Aorta (tissue), 5 donors: ENCODE results near the gene STK10. TPM values are rescaled to one million over a fixed set of nuclear protein-coding genes. Genes with fewer than 3 reads are reported as not detected.

Experiments used
- ATAC-seq: fragments of 200-7000 bp; cut with Tn5 transposase; one replicate; pipeline ENCODE4 v1.9.1; 2022; ENCODE audit warnings: moderate library complexity; ENCODE audit not compliant: low FRiP score
- DNase-seq, 2 donors: peaks; one replicate each; pipeline ENCODE4 v3.0.0-alpha.2; 2020
- H3K27ac ChIP-seq, 2 donors: one replicate each; pipeline ENCODE4 v1.5.1; 2013; ENCODE audit warnings: low read length in 2 of 2, mild to moderate bottlenecking in 2 of 2, moderate library complexity in 2 of 2, control low read depth in 1 of 2, inconsistent platforms in 1 of 2, low read depth in 1 of 2
- H3K27me3 ChIP-seq, 2 donors: one replicate each; pipeline ENCODE4 v1.6.1; 2013; ENCODE audit warnings: control low read depth in 1 of 2, low read length in 1 of 2, mild to moderate bottlenecking in 1 of 2, moderate library complexity in 1 of 2; ENCODE audit not compliant: insufficient read depth in 2 of 2, control insufficient read depth in 1 of 2
- H3K36me3 ChIP-seq, 2 donors: one replicate each; pipeline ENCODE4 v1.6.1; 2013; ENCODE audit warnings: control low read depth in 1 of 2, low read length in 1 of 2, mild to moderate bottlenecking in 1 of 2; ENCODE audit not compliant: insufficient read depth in 2 of 2, control insufficient read depth in 1 of 2
- H3K4me1 ChIP-seq, 2 donors: one replicate each; pipeline ENCODE4 v1.6.1; 2013; ENCODE audit warnings: low read length in 2 of 2, control low read depth in 1 of 2, mild to moderate bottlenecking in 1 of 2, moderate library complexity in 1 of 2; ENCODE audit not compliant: insufficient read depth in 2 of 2, control insufficient read depth in 1 of 2
- H3K4me3 ChIP-seq, 2 donors: one replicate each; pipeline ENCODE4 v1.5.1; 2013; ENCODE audit warnings: low read length in 2 of 2, control low read depth in 1 of 2, mild to moderate bottlenecking in 1 of 2
- H3K9me3 ChIP-seq: one replicate; pipeline ENCODE4 v1.6.1; 2013; ENCODE audit warnings: mild to moderate bottlenecking, low read length; ENCODE audit not compliant: control insufficient read depth
- WGBS, 2 donors: extraction: QIAGEN DNeasy Blood & Tissue Kit; methylation state at CpG; one replicate each; pipeline ENCODE4 v1.1.7; 2013; 5-methylcytosine and 5-hydroxymethylcytosine counted together
- intact Hi-C, 2 donors: fragments of 100-400 bp; cut with DNase I; formaldehyde crosslinking; loops; one replicate each; pipeline versions ENCODE4 v1.14.2 to v1.15.0; 2022
- polyA plus RNA-seq, 2 donors: library from polyadenylated mRNA; stranded (reverse); fragments of 200-250 nt; gene quantifications; one replicate each; pipeline ENCODE4 v1.2.3, GENCODE V29; 2013
- total RNA-seq, 2 donors: library from RNA; stranded (reverse); fragmentation: NEBNext Ultra II Directional; extraction: Animal tissue kit (Norgen Biotek cat#: 25700); gene quantifications; one replicate each; pipeline ENCODE4 v1.2.1, GENCODE V29; 2021
- donor health status: healthy with polysubstance abuse.
- donor health status: Bipolar disorder and iron deficiency.
- donor health status: DM: no; HTN: no; CAD: no.
- donor health status: DM: no; HTN: no; CAD: no.
- donor health status: DM: yes; HTN: yes; CAD: no.

The STK10 gene
- total and polyA plus RNA-seq, 4 donors, result 4.1 to 67.7 (median 18.8) TPM

DNA sequence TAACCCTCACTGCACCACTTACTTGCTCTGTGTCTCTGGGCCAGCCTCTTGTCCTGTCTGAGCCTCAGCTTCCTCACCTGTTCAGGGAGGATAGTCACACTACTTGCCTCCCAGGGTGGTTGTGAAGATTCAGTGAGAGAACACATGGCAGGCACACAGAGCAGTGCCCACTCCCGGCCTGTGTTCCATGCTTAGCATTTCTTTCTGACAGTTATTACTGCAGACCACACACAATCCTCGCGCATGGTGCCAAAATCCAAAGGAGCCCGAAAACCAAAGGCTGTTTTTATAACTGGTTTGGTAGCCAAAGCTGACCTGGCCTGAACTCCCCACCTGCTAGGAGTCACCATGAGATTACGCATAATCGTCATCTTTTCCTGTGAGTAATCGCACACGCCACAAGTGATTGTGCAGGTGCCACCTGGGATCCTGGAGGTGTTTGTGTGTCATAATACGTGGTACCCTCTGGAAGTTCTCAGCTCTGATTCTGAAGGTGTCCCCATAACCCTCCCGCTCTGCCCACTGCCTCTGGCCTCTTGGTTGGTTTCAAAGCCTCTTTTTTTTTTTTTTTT lies 97.0 kb downstream of the STK10 start:
- WGBS, 2 donors, result 89 to 90% methylated on average over 10 of the region's 10 CpGs
- Histone ChIP-seq H3K4me1 (no peaks in the 10 kb centered on the region), H3K36me3 (peaks cover 0 to 2% of the 10 kb centered on the region in 2 donors), H3K4me3 (no peak overlapping the region), H3K27ac (no peak overlapping the region), H3K27me3 (no peaks in the 10 kb centered on the region), H3K9me3 (no peaks in the 10 kb centered on the region)
- DNase-seq, result peak in 1 of 2 donors; percentile 48
- intact Hi-C loops, result no loop called here
- no peak for ATAC-seq

DNA sequence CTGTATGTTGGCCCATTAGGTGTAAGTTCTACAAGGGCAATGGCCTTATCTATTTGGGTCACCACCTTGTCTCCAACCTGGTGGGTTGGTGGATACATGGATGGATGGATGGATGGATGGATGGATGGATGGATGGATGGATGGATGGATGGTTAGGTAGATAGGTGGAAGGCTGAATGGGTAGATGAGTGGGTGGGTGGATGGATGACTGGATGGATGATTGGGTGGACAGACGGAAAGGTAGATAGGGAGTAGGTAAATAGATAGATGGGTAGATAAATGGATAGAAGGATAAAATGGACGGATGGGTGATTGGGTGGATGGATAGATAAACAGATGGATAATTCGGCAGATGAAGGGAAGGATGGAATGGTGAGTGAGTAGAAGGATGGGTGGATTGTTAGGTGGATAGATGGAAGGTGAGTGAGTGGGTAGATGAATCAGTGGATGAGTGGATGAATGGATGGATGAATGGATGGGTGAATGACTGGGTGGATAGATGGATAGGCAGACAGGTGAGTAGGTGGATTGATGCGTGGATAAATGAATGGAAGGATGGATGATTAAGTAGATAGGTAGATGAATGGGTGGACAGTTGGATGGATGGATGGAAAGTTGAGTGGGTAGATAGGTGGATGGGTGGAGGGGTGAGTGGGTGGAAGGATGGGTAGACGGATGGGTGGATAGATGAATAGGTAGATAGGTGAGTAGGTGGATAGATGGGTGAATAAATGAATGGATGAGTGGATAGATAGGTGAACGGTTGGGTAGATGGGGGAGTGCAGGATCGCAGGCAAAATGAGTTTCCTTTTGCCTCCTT lies 98.5 kb downstream of the STK10 start:
- Histone ChIP-seq H3K27ac (no peak overlapping the region), H3K36me3 (peaks cover 0 to 2% of the 10 kb centered on the region in 2 donors), H3K9me3 (no peaks in the 10 kb centered on the region), H3K4me1 (no peaks in the 10 kb centered on the region), H3K4me3 (no peak overlapping the region), H3K27me3 (no peaks in the 10 kb centered on the region)
- WGBS, 2 donors, result 95 to 96% methylated on average over 7 of the region's 7 CpGs
- no peak for ATAC-seq
- intact Hi-C loops, result no loop called here
- DNase-seq, result no peak

GRCh38 chr5:172088801-172089200 lies 99.2 kb downstream of the STK10 start:
- H3K27ac ChIP-seq, result no peak overlapping the region
- H3K27me3 ChIP-seq, result no peaks in the 10 kb centered on the region
- no peaks in the 10 kb centered on the region for H3K9me3 ChIP-seq
- no peak overlapping the region for H3K4me3 ChIP-seq
- peaks cover 0 to 2% of the 10 kb centered on the region in 2 donors for H3K36me3 ChIP-seq
- DNase-seq, result no peak
- 94 to 95% methylated on average over 2 of the region's 2 CpGs for WGBS, 2 donors
- no peak for ATAC-seq
- no peaks in the 10 kb centered on the region for H3K4me1 ChIP-seq
- intact Hi-C loops, result no loop called here

DNA sequence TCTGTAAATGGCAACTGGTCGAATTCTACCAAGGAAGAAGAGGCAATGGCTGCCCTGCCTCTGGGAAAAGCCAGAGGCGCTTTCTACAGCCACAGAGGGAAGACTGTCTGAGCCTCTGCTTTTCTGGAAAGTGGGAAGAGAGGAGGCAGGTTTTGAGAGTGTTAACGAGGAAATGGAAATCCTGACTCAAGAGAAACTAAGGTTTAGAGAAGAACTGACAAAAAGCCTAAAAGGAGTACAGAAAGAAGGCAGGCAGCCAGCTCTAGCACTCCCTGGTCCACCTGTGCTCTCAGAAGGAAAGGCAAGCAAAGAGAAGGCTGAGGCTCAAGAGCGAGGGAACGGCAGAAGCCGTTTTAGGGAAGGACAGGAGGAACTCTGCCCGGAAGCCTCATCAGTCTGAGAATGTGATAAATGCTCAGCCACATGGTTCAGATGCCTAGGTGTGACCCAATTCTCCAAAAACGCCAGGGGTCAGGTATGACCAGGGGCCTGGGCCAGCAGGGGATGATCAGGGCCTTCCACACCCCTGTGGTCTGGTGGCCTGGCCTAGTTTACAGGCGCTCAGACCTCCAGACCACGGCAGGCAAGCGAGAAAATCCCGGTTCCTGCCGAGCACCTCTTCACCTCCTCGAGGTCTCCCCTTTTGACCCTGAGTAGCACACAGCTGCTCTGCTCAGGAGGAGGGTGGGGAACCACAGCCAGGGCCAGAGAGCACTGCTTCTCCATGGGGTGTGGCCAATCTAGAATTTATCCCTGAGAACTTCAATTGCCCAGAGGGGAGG lies 101.6 kb downstream of the STK10 start:
- intact Hi-C loops, result no loop called here
- ATAC-seq (no peak), DNase-seq (no peak)
- Histone ChIP-seq H3K4me3 (no peak overlapping the region), H3K9me3 (no peaks in the 10 kb centered on the region), H3K27me3 (no peaks in the 10 kb centered on the region), H3K36me3 (no peaks in the 10 kb centered on the region), H3K27ac (no peak overlapping the region), H3K4me1 (no peaks in the 10 kb centered on the region)
- 87 to 88% methylated on average over 14 of the region's 14 CpGs for WGBS, 2 donors

GRCh38 chr5:172085738-172086137 lies 102.3 kb downstream of the STK10 start:
- H3K27ac ChIP-seq, result no peak overlapping the region
- no peaks in the 10 kb centered on the region for H3K27me3 ChIP-seq
- no peak overlapping the region for H3K4me3 ChIP-seq
- intact Hi-C loops, result no loop called here
- peak in 1 of 2 donors; percentile 62 for DNase-seq
- H3K4me1 ChIP-seq, result no peaks in the 10 kb centered on the region
- H3K36me3 ChIP-seq, result no peaks in the 10 kb centered on the region
- H3K9me3 ChIP-seq, result no peaks in the 10 kb centered on the region
- 95 to 97% methylated on average over 10 of the region's 10 CpGs for WGBS, 2 donors
- ATAC-seq, result no peak

- no peak for DNase-seq
- peaks cover 0 to 2% of the 10 kb centered on the region in 2 donors for H3K36me3 ChIP-seq
- H3K4me3 ChIP-seq, result no peak overlapping the region
- H3K27me3 ChIP-seq, result no peaks in the 10 kb centered on the region
- H3K27ac ChIP-seq, result no peak overlapping the region
- no peak for ATAC-seq
- intact Hi-C loops, result no loop called here
- WGBS, 2 donors, result 94 to 96% methylated on average over 13 to 14 of the region's 14 CpGs
- no peaks in the 10 kb centered on the region for H3K9me3 ChIP-seq
- no peaks in the 10 kb centered on the region for H3K4me1 ChIP-seq
These were observed 105.8 kb downstream of the STK10 start for GRCh38 chr5:172082180-172082579.

- H3K4me3 ChIP-seq, result no peak overlapping the region
- ATAC-seq (no peak), DNase-seq (no peak)
- H3K4me1 ChIP-seq, result no peaks in the 10 kb centered on the region
- intact Hi-C loops, result no loop called here
- no peak overlapping the region for H3K27ac ChIP-seq
- 81 to 89% methylated on average over 4 of the region's 4 CpGs for WGBS, 2 donors
- H3K9me3 ChIP-seq, result no peaks in the 10 kb centered on the region
- no peaks in the 10 kb centered on the region for H3K27me3 ChIP-seq
- peaks cover 0 to 2% of the 10 kb centered on the region in 2 donors for H3K36me3 ChIP-seq
These were observed 108.1 kb downstream of the STK10 start for GRCh38 chr5:172079876-172080275.

DNA sequence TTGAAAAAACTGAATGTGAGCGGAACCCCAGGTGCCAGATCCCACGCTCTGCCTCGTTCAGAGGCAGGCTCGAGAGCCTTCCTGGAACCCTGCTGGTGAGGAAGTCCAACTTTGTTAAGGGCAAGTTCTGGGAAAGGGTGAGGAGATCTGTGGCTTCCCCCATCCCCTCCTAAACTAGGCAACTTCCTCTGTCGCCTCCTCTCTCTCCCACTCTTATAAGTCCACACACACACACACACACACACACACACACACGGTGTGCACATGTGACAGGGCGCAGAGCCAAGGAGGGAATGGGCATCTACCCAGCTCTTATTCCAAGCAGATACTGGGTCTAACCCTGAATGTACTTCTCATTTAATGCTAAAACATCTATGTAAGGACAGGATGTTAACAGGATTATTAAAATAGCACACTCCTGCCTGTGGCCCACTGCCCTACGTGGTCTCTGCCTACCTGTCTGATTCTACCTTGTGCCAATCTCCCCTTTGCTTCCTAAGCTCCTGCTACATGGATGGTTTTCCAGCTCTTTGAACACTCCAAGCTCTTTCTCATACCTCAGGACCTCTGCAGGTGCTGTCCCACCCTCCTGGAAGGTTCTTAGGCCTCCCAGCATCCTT lies 109.2 kb downstream of the STK10 start:
- peak; percentile 29 for ATAC-seq
- peak in 1 of 2 donors; percentile 78 for DNase-seq
- Histone ChIP-seq H3K4me3 (no peak overlapping the region), H3K27ac (no peak overlapping the region), H3K9me3 (no peaks in the 10 kb centered on the region), H3K27me3 (no peaks in the 10 kb centered on the region), H3K36me3 (peaks cover 0 to 2% of the 10 kb centered on the region in 2 donors), H3K4me1 (no peaks in the 10 kb centered on the region)
- 63 to 67% methylated on average over 8 of the region's 8 CpGs for WGBS, 2 donors
- intact Hi-C loops, result no loop called here
